H1 (cell line): ENCODE data around the gene SGCE. TPM values are rescaled to one million over a fixed set of nuclear protein-coding genes. Genes with fewer than 3 reads are reported as not detected.

Source experiments
- CTCF ChIA-PET: fragments of 300-600 bp; sonication (Branson Sonifier 250); formaldehyde crosslinking; loops from one replicate; lab custom pipeline; 2021; ENCODE audit not compliant: partially characterized antibody; lab: Charles Lee
- POLR2A ChIA-PET: fragments of 300-600 bp; sonication (Branson Sonifier 250); formaldehyde crosslinking; loops from one replicate; lab custom pipeline; 2021; ENCODE audit warnings: inconsistent platforms; ENCODE audit not compliant: partially characterized antibody; lab: Charles Lee
- DNase-seq, 2 experiments: peaks; one replicate each; pipeline versions ENCODE4 v3.0.0 to v3.0.0-alpha.2; 2010 to 2022; ENCODE audit warnings: low spot score in 2 of 2, low read depth in 1 of 2, mixed read lengths in 1 of 2
- FAIRE-seq: peaks from 2 replicates; lab custom pipeline; 2011; peaks lifted over from hg19 to GRCh38; lab: Jason Lieb, UNC
- H2AFZ ChIP-seq: 2 replicates; pipeline ENCODE4 v1.8.1; 2012; ENCODE audit warnings: low read length, inconsistent platforms
- H2AK5ac ChIP-seq: 2 replicates; pipeline ENCODE4 v1.6.1; 2013; ENCODE audit warnings: low read depth, low read length
- H2BK120ac ChIP-seq: replicated peaks from 2 replicates; pipeline ENCODE3; 2013; ENCODE audit warnings: low read depth, low read length, inconsistent platforms
- H2BK12ac ChIP-seq: 2 replicates; pipeline ENCODE4 v1.6.1; 2013; ENCODE audit warnings: low read depth, low read length
- H2BK15ac ChIP-seq: 2 replicates; pipeline ENCODE4 v1.6.1; 2013; ENCODE audit warnings: low read length
- H2BK20ac ChIP-seq: 2 replicates; pipeline ENCODE4 v1.6.1; 2013; ENCODE audit warnings: low read length
- H2BK5ac ChIP-seq: 2 replicates; pipeline ENCODE4 v1.6.1; 2013; ENCODE audit warnings: low read depth, low read length
- H3K14ac ChIP-seq: 2 replicates; pipeline ENCODE4 v1.6.1; 2013; ENCODE audit warnings: inconsistent platforms; ENCODE audit not compliant: insufficient read length
- H3K18ac ChIP-seq: 2 replicates; pipeline ENCODE4 v1.6.1; 2013; ENCODE audit warnings: low read length; ENCODE audit errors: extremely low read depth
- H3K23ac ChIP-seq: 2 replicates; pipeline ENCODE4 v1.6.1; 2013; ENCODE audit warnings: inconsistent platforms; ENCODE audit not compliant: insufficient read length
- H3K23me2 ChIP-seq: 2 replicates; pipeline ENCODE4 v1.6.1; 2013; ENCODE audit warnings: low read depth, low read length
- H3K27ac ChIP-seq: 2 replicates; pipeline ENCODE4 v1.6.1; 2011; ENCODE audit warnings: low read depth, low read length, inconsistent platforms
- H3K27me3 ChIP-seq, 4 experiments: replicated peaks in 1 of 4; 1 replicate in 1 of 4; 2 replicates in 3 of 4; pipeline versions ENCODE4 v1.6.1 to v1.8.1; 2011 to 2013; ENCODE audit warnings: low read length in 3 of 4, mild to moderate bottlenecking in 3 of 4, inconsistent platforms in 2 of 4, mixed read lengths in 2 of 4, moderate library complexity in 1 of 4; ENCODE audit not compliant: control insufficient read depth in 3 of 4, insufficient read depth in 3 of 4; ENCODE audit errors: extremely low read depth in 1 of 4
- H3K36me3 ChIP-seq, 4 experiments: 2 replicates each; pipeline versions ENCODE4 v1.6.1 to v1.8.1; 2011 to 2013; ENCODE audit warnings: mild to moderate bottlenecking in 4 of 4, low read length in 3 of 4, moderate library complexity in 2 of 4, control low read depth in 1 of 4, inconsistent platforms in 1 of 4; ENCODE audit not compliant: insufficient read depth in 4 of 4, control insufficient read depth in 2 of 4
- H3K4ac ChIP-seq: replicated peaks from 2 replicates; pipeline ENCODE3; 2013; ENCODE audit warnings: low read length, low read depth, mixed read lengths, inconsistent platforms; ENCODE audit not compliant: insufficient read length
- H3K4me1 ChIP-seq, 4 experiments: replicated peaks in 1 of 4; 1 replicate in 1 of 4; 2 replicates in 3 of 4; pipeline versions ENCODE4 v1.6.1 to v1.8.1; 2011 to 2013; ENCODE audit warnings: low read length in 3 of 4, inconsistent platforms in 2 of 4, mixed read lengths in 1 of 4; ENCODE audit not compliant: insufficient read depth in 4 of 4, control insufficient read depth in 3 of 4
- H3K4me2 ChIP-seq, 2 experiments: 2 replicates each; pipeline versions ENCODE4 v1.6.1 to v1.8.1; 2011 to 2013; ENCODE audit warnings: low read depth in 2 of 2, low read length in 2 of 2, control low read depth in 1 of 2, inconsistent platforms in 1 of 2, mild to moderate bottlenecking in 1 of 2; ENCODE audit not compliant: insufficient read depth in 1 of 2
- H3K4me3 ChIP-seq, 4 experiments: fragments of 200-600, 300-600 bp in 1 of 4; sonication (generic), shearing (Covaris generic), sonication (Bioruptor Twin) in 1 of 4; 2 replicates each; pipeline versions ENCODE4 v1.5.1 to v1.8.1; 2011 to 2016; ENCODE audit warnings: low read length in 4 of 4, low read depth in 3 of 4, control low read depth in 2 of 4, inconsistent platforms in 2 of 4, mild to moderate bottlenecking in 2 of 4, mixed read lengths in 1 of 4, moderate library complexity in 1 of 4; ENCODE audit not compliant: insufficient read depth in 2 of 4; ENCODE audit errors: extremely low read depth in 1 of 4
- H3K56ac ChIP-seq: replicated peaks from 2 replicates; pipeline ENCODE3; 2013; ENCODE audit warnings: low read depth, mild to moderate bottlenecking, mixed read lengths, low read length, inconsistent platforms; ENCODE audit not compliant: insufficient read length
- H3K79me1 ChIP-seq: 2 replicates; pipeline ENCODE4 v1.6.1; 2013; ENCODE audit warnings: low read depth, low read length, control low read depth
- H3K79me2 ChIP-seq, 2 experiments: 2 replicates each; pipeline versions ENCODE4 v1.6.1 to v1.8.1; 2012 to 2013; ENCODE audit warnings: low read length in 2 of 2, mild to moderate bottlenecking in 2 of 2, inconsistent platforms in 1 of 2; ENCODE audit not compliant: insufficient read depth in 2 of 2, control insufficient read depth in 1 of 2
- H3K9ac ChIP-seq, 4 experiments: replicated peaks in 1 of 4; 1 replicate in 1 of 4; 2 replicates in 3 of 4; pipeline versions ENCODE4 v1.6.1 to v1.8.1; 2011 to 2013; ENCODE audit warnings: low read depth in 3 of 4, low read length in 3 of 4, control low read depth in 2 of 4, mild to moderate bottlenecking in 2 of 4, moderate library complexity in 2 of 4, inconsistent platforms in 1 of 4; ENCODE audit errors: extremely low read depth in 1 of 4
- H3K9me3 ChIP-seq, 2 experiments: 2 replicates each; pipeline versions ENCODE4 v1.6.1 to v1.8.1; 2012 to 2013; ENCODE audit warnings: mild to moderate bottlenecking in 2 of 2, moderate library complexity in 2 of 2, control low read depth in 1 of 2, inconsistent platforms in 1 of 2, low read depth in 1 of 2, low read length in 1 of 2, mixed read lengths in 1 of 2; ENCODE audit not compliant: insufficient read depth in 2 of 2
- H4K20me1 ChIP-seq, 2 experiments: replicated peaks in 1 of 2; 2 replicates each; pipeline versions ENCODE3 to v1.8.1; 2011 to 2013; ENCODE audit warnings: inconsistent platforms in 2 of 2, low read length in 2 of 2, mild to moderate bottlenecking in 1 of 2; ENCODE audit not compliant: insufficient read depth in 2 of 2, control insufficient read depth in 1 of 2
- H4K5ac ChIP-seq: 2 replicates; pipeline ENCODE4 v1.6.1; 2013; ENCODE audit warnings: low read length, low read depth, mixed read lengths, inconsistent platforms; ENCODE audit not compliant: insufficient read length
- H4K8ac ChIP-seq: 2 replicates; pipeline ENCODE4 v1.8.0; 2013; ENCODE audit warnings: mild to moderate bottlenecking, moderate library complexity, low read length, inconsistent platforms; ENCODE audit not compliant: insufficient read depth; ENCODE audit errors: extremely low read depth
- H4K91ac ChIP-seq: replicated peaks from 2 replicates; pipeline ENCODE3; 2013; ENCODE audit warnings: low read length, mixed read lengths, inconsistent platforms; ENCODE audit not compliant: insufficient read length
- BACH1 ChIP-seq: IDR thresholded peaks from 2 replicates; pipeline ENCODE4 v1.6.1; 2012; ENCODE audit warnings: low read length, improper control_type of control experiment
- POU5F1 ChIP-seq: IDR thresholded peaks from 2 replicates; pipeline ENCODE4 v1.6.1; 2011; ENCODE audit warnings: low read depth, mild to moderate bottlenecking, low read length, moderate library complexity
- RNF2 ChIP-seq: fragments of 200-900, 300-1000 bp; sonication (generic); IDR thresholded peaks from 2 replicates; pipeline ENCODE4 v1.7.1; 2016; ENCODE audit warnings: borderline replicate concordance, low read depth, mild to moderate bottlenecking, antibody characterized with exemption, low read length; ENCODE audit not compliant: poor library complexity, severe bottlenecking; ENCODE audit errors: missing control alignments
- TBP ChIP-seq: IDR thresholded peaks from 2 replicates; pipeline ENCODE4 v1.6.1; 2011; ENCODE audit warnings: low read depth, low read length, improper control_type of control experiment
- WGBS, 2 experiments: shearing (Covaris generic) in 1 of 2; methylation state at CpG; one replicate each; pipeline versions ENCODE4 v1.1.6 to v1.1.7; 2013 to 2015; ENCODE audit warnings: low lambda C conversion rate in 2 of 2, mixed read lengths in 2 of 2, inconsistent platforms in 1 of 2, low coverage in 1 of 2, missing lambda C conversion rate in 1 of 2; ENCODE audit not compliant: insufficient replicate concordance in 2 of 2, insufficient coverage in 1 of 2, insufficient read length in 1 of 2; ENCODE audit errors: extremely low coverage in 1 of 2, missing lambda C conversion rate in 1 of 2; 5-methylcytosine and 5-hydroxymethylcytosine counted together
- polyA plus RNA-seq, 7 experiments: library from polyadenylated mRNA; depleted of rRNA in 3 of 7; stranded (reverse) in 5 of 7; unstranded in 2 of 7; fragments of >200 nt in 5 of 7; fragments of 200-250 nt in 2 of 7; gene quantifications; 1 replicate in 5 of 7; 2 replicates in 1 of 7; 4 replicates in 1 of 7; pipeline versions ENCODE4 v1.2.1 to v1.2.3, GENCODE V29; 2011 to 2013; ENCODE audit warnings: missing spikeins in 2 of 7, mixed read lengths in 2 of 7
- total RNA-seq: library from RNA; stranded (reverse); fragmentation: NEBNext Ultra II Directional; extraction: Animal tissue kit (Norgen Biotek cat#: 25700); gene quantifications from 2 replicates; pipeline ENCODE4 v1.2.1, GENCODE V29; 2021

Gene SGCE
- total and polyA plus RNA-seq, 2 of the 8 experiments (the other 6 are each of a cell fraction or from before 2014, with no cell fraction given) = 12.8 to 25.0 TPM

DNA sequence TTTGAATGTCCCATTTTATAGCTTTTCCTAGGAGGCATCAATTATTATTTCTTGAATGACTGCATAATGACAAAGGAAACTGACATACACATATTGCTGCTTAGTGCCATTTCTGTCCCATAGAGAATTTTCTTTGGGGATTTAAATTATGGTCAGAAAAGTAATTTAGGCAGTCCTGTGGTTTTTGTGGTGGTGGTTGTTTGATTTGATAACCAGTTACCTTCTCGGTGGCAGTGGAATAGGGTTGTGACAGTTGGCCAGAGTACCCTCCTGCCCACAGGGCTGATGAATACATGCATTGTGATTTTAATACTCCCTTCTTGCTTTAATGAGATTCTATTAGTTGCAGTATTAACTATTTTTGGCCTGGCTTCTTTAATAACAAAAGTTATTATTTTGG lies 6.6 kb upstream of the SGCE start:
- DNase-seq (no peak), FAIRE-seq (no peak)
- H3K23ac ChIP-seq = no peak overlapping the region
- H3K4ac ChIP-seq = no peak overlapping the region
- no peak overlapping the region for H4K91ac ChIP-seq
- no peak overlapping the region for H2BK15ac ChIP-seq
- no peak overlapping the region for H3K9ac ChIP-seq
- H2AK5ac ChIP-seq = no peak overlapping the region
- peaks cover 0 to 37% of the 10 kb centered on the region in 2 experiments; a peak in 2 of 4 replicates for H3K79me2 ChIP-seq
- no peak overlapping the region for H4K5ac ChIP-seq
- H3K18ac ChIP-seq = no peak overlapping the region
- no peak overlapping the region for H3K27ac ChIP-seq
- ChIA-PET POLR2A (no interaction called here), CTCF (no interaction called here)
- WGBS, 2 experiments = 77% methylated on average over 1 of the region's 1 CpG; no CpG with 5 or more reads in 1 of the 2 experiments
- peaks cover 0 to 2% (median 1%) of the 10 kb centered on the region in 4 experiments; a peak in 3 of 8 replicates for H3K36me3 ChIP-seq
- H3K4me3 ChIP-seq = no peak overlapping the region
- peaks cover 0 to 2% (median 0%) of the 10 kb centered on the region in 4 experiments; a peak in 1 of 7 replicates for H3K4me1 ChIP-seq
- peaks cover 2% of the 10 kb centered on the region; the same call in 1 of the 2 replicates for H3K79me1 ChIP-seq
- no peak overlapping the region for H4K8ac ChIP-seq
- H3K56ac ChIP-seq = no peak overlapping the region
- peaks cover 0 to 3% of the 10 kb centered on the region in 2 experiments for H4K20me1 ChIP-seq
- no peak overlapping the region for H3K14ac ChIP-seq
- no peak overlapping the region for H2AFZ ChIP-seq
- no peak overlapping the region for H3K4me2 ChIP-seq
- H2BK20ac ChIP-seq = no peak overlapping the region
- H2BK5ac ChIP-seq = no peak overlapping the region
- H2BK120ac ChIP-seq = no peak overlapping the region
- peaks cover 5 to 17% of the 10 kb centered on the region in 2 experiments; a peak in 2 of 4 replicates for H3K9me3 ChIP-seq
- no peak overlapping the region for H2BK12ac ChIP-seq
- H3K27me3 ChIP-seq = no peaks in the 10 kb centered on the region
- H3K23me2 ChIP-seq = no peaks in the 10 kb centered on the region
- no peak for TF ChIP-seq RNF2
- no peak for TF ChIP-seq TBP
- TF ChIP-seq POU5F1 = no peak
- no peak for TF ChIP-seq BACH1
